Measurements from ENCODE around the gene CARMIL3. TPM values are rescaled to one million over a fixed set of nuclear protein-coding genes. Genes with fewer than 3 reads are reported as not detected.
A peak's percentile ranks its signal among the peaks of the same experiment; 100 is the strongest.

Gene CARMIL3
- total and polyA plus RNA-seq, 5 donors from 2014 or later = 0.52 TPM; not detected in 4

- Histone ChIP-seq H3K27ac (ENCODE audit: insufficient read depth, low read length, poor library complexity, severe bottlenecking) (no peak overlapping the region), H3K4me3 (ENCODE audit: low read depth, low read length) (no peak overlapping the region), H3K9me3 (ENCODE audit: control insufficient read depth in 2 of 2, low read length in 2 of 2) (no peaks in the 10 kb centered on the region), H3K36me3 (ENCODE audit: control insufficient read depth, insufficient read depth, low read length) (no peaks in the 10 kb centered on the region), H3K27me3 (ENCODE audit: control insufficient read depth, insufficient read depth, low read length) (no peaks in the 10 kb centered on the region), H3K4me1 (ENCODE audit: control insufficient read depth, insufficient read depth, low read length, poor library complexity, severe bottlenecking) (no peaks in the 10 kb centered on the region)
- Mint-ChIP-seq H3K27me3 (peaks cover 7% of the 10 kb centered on the region), H3K4me1 (peaks cover 0 to 6% (median 3%) of the 10 kb centered on the region in 4 donors), H3K36me3 (no peaks in the 10 kb centered on the region), H3K4me3 (no peak overlapping the region), H3K27ac (peak overlapping the region in 1 of 3 donors; percentile 38), H3K9me3 (no peaks in the 10 kb centered on the region)
- no peak for DNase-seq
- no peak for ATAC-seq (ENCODE audit: low read depth in 2 of 2)
Observed at GRCh38 chr14:24059841-24060388, 8.1 kb downstream of the CARMIL3 start.

GRCh38 chr14:24060443-24060842 is 8.6 kb downstream of the CARMIL3 start:
- no peak overlapping the region for H3K27ac Mint-ChIP-seq
- no peaks in the 10 kb centered on the region for H3K27me3 ChIP-seq (ENCODE audit: control insufficient read depth, insufficient read depth, low read length)
- H3K36me3 ChIP-seq (ENCODE audit: control insufficient read depth, insufficient read depth, low read length) = no peaks in the 10 kb centered on the region
- no peaks in the 10 kb centered on the region for H3K9me3 Mint-ChIP-seq
- no peaks in the 10 kb centered on the region for H3K9me3 ChIP-seq (ENCODE audit: control insufficient read depth in 2 of 2, low read length in 2 of 2)
- H3K27ac ChIP-seq (ENCODE audit: insufficient read depth, low read length, poor library complexity, severe bottlenecking) = no peak overlapping the region
- H3K4me1 Mint-ChIP-seq = peaks cover 0 to 6% (median 3%) of the 10 kb centered on the region in 4 donors
- DNase-seq = no peak
- H3K4me3 ChIP-seq (ENCODE audit: low read depth, low read length) = no peak overlapping the region
- H3K27me3 Mint-ChIP-seq = peaks cover 6% of the 10 kb centered on the region
- no peak for ATAC-seq (ENCODE audit: low read depth in 2 of 2)
- no peak overlapping the region for H3K4me3 Mint-ChIP-seq
- H3K4me1 ChIP-seq (ENCODE audit: control insufficient read depth, insufficient read depth, low read length, poor library complexity, severe bottlenecking) = no peaks in the 10 kb centered on the region
- no peaks in the 10 kb centered on the region for H3K36me3 Mint-ChIP-seq

- no peak for DNase-seq
- no peaks in the 10 kb centered on the region for H3K9me3 Mint-ChIP-seq
- H3K36me3 ChIP-seq (ENCODE audit: control insufficient read depth, insufficient read depth, low read length) = no peaks in the 10 kb centered on the region
- no peak overlapping the region for H3K27ac ChIP-seq (ENCODE audit: insufficient read depth, low read length, poor library complexity, severe bottlenecking)
- no peak overlapping the region for H3K4me3 ChIP-seq (ENCODE audit: low read depth, low read length)
- no peaks in the 10 kb centered on the region for H3K36me3 Mint-ChIP-seq
- peak overlapping the region in 1 of 3 donors; percentile 6 for H3K27ac Mint-ChIP-seq
- no peak overlapping the region for H3K4me3 Mint-ChIP-seq
- no peaks in the 10 kb centered on the region for H3K27me3 ChIP-seq (ENCODE audit: control insufficient read depth, insufficient read depth, low read length)
- no peaks in the 10 kb centered on the region for H3K4me1 ChIP-seq (ENCODE audit: control insufficient read depth, insufficient read depth, low read length, poor library complexity, severe bottlenecking)
- no peak for ATAC-seq (ENCODE audit: low read depth in 2 of 2)
- H3K27me3 Mint-ChIP-seq = peaks cover 6% of the 10 kb centered on the region
- H3K9me3 ChIP-seq (ENCODE audit: control insufficient read depth in 2 of 2, low read length in 2 of 2) = no peaks in the 10 kb centered on the region
- peaks cover 0 to 6% (median 3%) of the 10 kb centered on the region in 4 donors for H3K4me1 Mint-ChIP-seq
Observed at GRCh38 chr14:24060984-24061913, 9.4 kb downstream of the CARMIL3 start.

GRCh38 chr14:24062216-24062980 is 10.6 kb downstream of the CARMIL3 start:
- ATAC-seq (ENCODE audit: low read depth in 2 of 2) (no peak), DNase-seq (no peak)
- H3K27ac Mint-ChIP-seq = no peak overlapping the region
- H3K4me3 Mint-ChIP-seq = no peak overlapping the region
- peaks cover 12% of the 10 kb centered on the region for H3K27me3 Mint-ChIP-seq
- H3K4me1 Mint-ChIP-seq = peaks cover 0 to 6% (median 3%) of the 10 kb centered on the region in 4 donors
- Histone ChIP-seq H3K4me3 (ENCODE audit: low read depth, low read length) (no peak overlapping the region), H3K36me3 (ENCODE audit: control insufficient read depth, insufficient read depth, low read length) (no peaks in the 10 kb centered on the region), H3K27ac (ENCODE audit: insufficient read depth, low read length, poor library complexity, severe bottlenecking) (no peak overlapping the region), H3K9me3 (ENCODE audit: control insufficient read depth in 2 of 2, low read length in 2 of 2) (no peaks in the 10 kb centered on the region), H3K27me3 (ENCODE audit: control insufficient read depth, insufficient read depth, low read length) (no peaks in the 10 kb centered on the region), H3K4me1 (ENCODE audit: control insufficient read depth, insufficient read depth, low read length, poor library complexity, severe bottlenecking) (no peaks in the 10 kb centered on the region)
- no peaks in the 10 kb centered on the region for H3K36me3 Mint-ChIP-seq
- H3K9me3 Mint-ChIP-seq = no peaks in the 10 kb centered on the region

GRCh38 chr14:24063263-24063836 is 11.5 kb downstream of the CARMIL3 start:
- Mint-ChIP-seq H3K4me1 (peaks cover 0 to 3% (median under 1%) of the 10 kb centered on the region in 4 donors), H3K9me3 (no peaks in the 10 kb centered on the region), H3K4me3 (no peak overlapping the region), H3K27me3 (peaks cover 8% of the 10 kb centered on the region), H3K27ac (no peak overlapping the region), H3K36me3 (no peaks in the 10 kb centered on the region)
- ATAC-seq (ENCODE audit: low read depth in 2 of 2) (no peak), DNase-seq (no peak)
- H3K27me3 ChIP-seq (ENCODE audit: control insufficient read depth, insufficient read depth, low read length) = no peaks in the 10 kb centered on the region
- H3K27ac ChIP-seq (ENCODE audit: insufficient read depth, low read length, poor library complexity, severe bottlenecking) = no peak overlapping the region
- no peaks in the 10 kb centered on the region for H3K4me1 ChIP-seq (ENCODE audit: control insufficient read depth, insufficient read depth, low read length, poor library complexity, severe bottlenecking)
- H3K4me3 ChIP-seq (ENCODE audit: low read depth, low read length) = no peak overlapping the region
- no peaks in the 10 kb centered on the region for H3K36me3 ChIP-seq (ENCODE audit: control insufficient read depth, insufficient read depth, low read length)
- no peaks in the 10 kb centered on the region for H3K9me3 ChIP-seq (ENCODE audit: control insufficient read depth in 2 of 2, low read length in 2 of 2)

- H3K9me3 Mint-ChIP-seq = no peaks in the 10 kb centered on the region
- DNase-seq = no peak
- no peaks in the 10 kb centered on the region for H3K4me1 ChIP-seq (ENCODE audit: control insufficient read depth, insufficient read depth, low read length, poor library complexity, severe bottlenecking)
- no peak overlapping the region for H3K27ac ChIP-seq (ENCODE audit: insufficient read depth, low read length, poor library complexity, severe bottlenecking)
- H3K4me3 Mint-ChIP-seq = no peak overlapping the region
- no peaks in the 10 kb centered on the region for H3K27me3 ChIP-seq (ENCODE audit: control insufficient read depth, insufficient read depth, low read length)
- no peaks in the 10 kb centered on the region for H3K36me3 ChIP-seq (ENCODE audit: control insufficient read depth, insufficient read depth, low read length)
- no peak for ATAC-seq (ENCODE audit: low read depth in 2 of 2)
- no peaks in the 10 kb centered on the region for H3K4me1 Mint-ChIP-seq
- no peaks in the 10 kb centered on the region for H3K36me3 Mint-ChIP-seq
- no peaks in the 10 kb centered on the region for H3K9me3 ChIP-seq (ENCODE audit: control insufficient read depth in 2 of 2, low read length in 2 of 2)
- peak overlapping the region in 1 of 3 donors; percentile 48 for H3K27ac Mint-ChIP-seq
- no peak overlapping the region for H3K4me3 ChIP-seq (ENCODE audit: low read depth, low read length)
- peaks cover 11% of the 10 kb centered on the region for H3K27me3 Mint-ChIP-seq
Observed at GRCh38 chr14:24064091-24064795, 12.4 kb downstream of the CARMIL3 start.

- no peak overlapping the region for H3K4me3 Mint-ChIP-seq
Observed at GRCh38 chr14:24064856-24065255, 13.0 kb downstream of the CARMIL3 start.

More at GRCh38 chr14:24064856-24065255, 13.0 kb downstream of the CARMIL3 start:
- Histone ChIP-seq H3K4me1 (ENCODE audit: control insufficient read depth, insufficient read depth, low read length, poor library complexity, severe bottlenecking) (no peaks in the 10 kb centered on the region), H3K27me3 (ENCODE audit: control insufficient read depth, insufficient read depth, low read length) (no peaks in the 10 kb centered on the region), H3K36me3 (ENCODE audit: control insufficient read depth, insufficient read depth, low read length) (no peaks in the 10 kb centered on the region), H3K27ac (ENCODE audit: insufficient read depth, low read length, poor library complexity, severe bottlenecking) (no peak overlapping the region), H3K4me3 (ENCODE audit: low read depth, low read length) (no peak overlapping the region), H3K9me3 (ENCODE audit: control insufficient read depth in 2 of 2, low read length in 2 of 2) (no peaks in the 10 kb centered on the region)
- no peaks in the 10 kb centered on the region for H3K4me1 Mint-ChIP-seq
- ATAC-seq (ENCODE audit: low read depth in 2 of 2) (no peak), DNase-seq (no peak)
- H3K27ac Mint-ChIP-seq = no peak overlapping the region
- H3K36me3 Mint-ChIP-seq = no peaks in the 10 kb centered on the region
- no peaks in the 10 kb centered on the region for H3K9me3 Mint-ChIP-seq
- H3K27me3 Mint-ChIP-seq = peaks cover 11% of the 10 kb centered on the region

All from CD4-positive, CD25-positive, alpha-beta regulatory T cell (primary cell).